ENCODE data around the gene CLPSL2. TPM values are rescaled to one million over a fixed set of nuclear protein-coding genes. Genes with fewer than 3 reads are reported as not detected.
A peak's percentile ranks its signal among the peaks of the same experiment; 100 is the strongest.

Gene CLPSL2
- total RNA-seq, 1 experiment from 2014 or later = 3.4 TPM

GRCh38 chr6:35731736-35732532 lies 44.5 kb upstream of the CLPSL2 start (continued):
- TF ChIP-seq HMGXB4 (CRISPR knock-in tag; IDR thresholded peaks at IDR 0.05) (peak; percentile 48; the same call in 1 of the 2 replicates), USF1 (CRISPR knock-in tag; IDR thresholded peaks at IDR 0.05) (peak; percentile 53; the same call in 1 of the 2 replicates), GTF2I (CRISPR knock-in tag; conservative IDR thresholded peaks at IDR 0.05) (no peak), ZNF263 (CRISPR knock-in tag; IDR thresholded peaks at IDR 0.05; ENCODE audit: low read depth) (no peak), ZNF425 (CRISPR knock-in tag; conservative IDR thresholded peaks at IDR 0.05) (no peak), GRHL2 (CRISPR knock-in tag; IDR thresholded peaks at IDR 0.05; ENCODE audit: insufficient replicate concordance, severe bottlenecking) (no peak), ZNF512 (CRISPR knock-in tag; IDR thresholded peaks at IDR 0.05; ENCODE audit: borderline replicate concordance) (no peak), ZNF281 (CRISPR knock-in tag; IDR thresholded peaks at IDR 0.05) (peak; percentile 97), PRRX2 (CRISPR knock-in tag; IDR thresholded peaks at IDR 0.05) (0 out of 2 replicates have a peak, but pooled peaks have one; percentile 12), ESRRA (CRISPR knock-in tag; IDR thresholded peaks at IDR 0.05; ENCODE audit: borderline replicate concordance) (no peak), NR1H2 (CRISPR knock-in tag; IDR thresholded peaks at IDR 0.05) (no peak), NFATC4 (CRISPR knock-in tag; IDR thresholded peaks at IDR 0.05) (0 out of 2 replicates have a peak, but pooled peaks have one; percentile 27), AFF4 (CRISPR knock-in tag; IDR thresholded peaks at IDR 0.05; ENCODE audit: borderline replicate concordance) (no peak), PRDM15 (CRISPR knock-in tag; IDR thresholded peaks at IDR 0.05) (no peak), NFYB (CRISPR knock-in tag; conservative IDR thresholded peaks at IDR 0.05; ENCODE audit: low read depth) (no peak), FOXP4 (CRISPR knock-in tag; IDR thresholded peaks at IDR 0.05) (no peak)
